Esophagus mucosa (tissue), 1 donor: ENCODE measurements around the gene ZC3H18. TPM values are rescaled to one million over a fixed set of nuclear protein-coding genes. Genes with fewer than 3 reads are reported as not detected.

Experiments used
- ATAC-seq: fragments of 200-7000 bp; cut with Tn5 transposase; one replicate; pipeline ENCODE4 v1.9.1; 2020
- total RNA-seq: library from RNA; stranded (reverse); gene quantifications from one replicate; pipeline ENCODE4 v1.2.4, GENCODE V29; 2023
- donor health status: DM: yes; HTN: yes; CAD: no.

ZC3H18 gene
- total RNA-seq, 1 donor from 2014 or later, result 21.9 TPM

DNA sequence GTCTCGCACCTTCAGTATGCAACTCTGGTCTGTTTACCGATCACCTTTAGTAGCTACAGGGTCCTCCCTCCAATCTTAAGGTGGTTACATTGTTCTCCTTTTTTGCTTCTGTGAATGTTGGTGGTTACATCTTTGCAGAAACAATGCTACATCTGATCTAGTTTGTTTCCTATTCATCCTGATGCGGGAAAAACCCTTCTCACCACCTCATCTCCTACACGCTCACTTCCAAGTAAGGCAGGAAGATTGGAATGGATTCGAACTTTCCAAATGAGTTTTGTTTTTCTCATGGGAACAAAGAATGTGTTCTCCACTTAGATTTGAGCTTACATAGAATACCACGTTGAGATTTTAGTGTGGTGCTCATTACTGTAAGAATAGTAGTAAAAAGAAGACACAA lies 14.5 kb downstream of the ZC3H18 start:
- no peak for ATAC-seq

GRCh38 chr16:88585269-88585668 lies 15.1 kb downstream of the ZC3H18 start:
- ATAC-seq, result no peak

DNA sequence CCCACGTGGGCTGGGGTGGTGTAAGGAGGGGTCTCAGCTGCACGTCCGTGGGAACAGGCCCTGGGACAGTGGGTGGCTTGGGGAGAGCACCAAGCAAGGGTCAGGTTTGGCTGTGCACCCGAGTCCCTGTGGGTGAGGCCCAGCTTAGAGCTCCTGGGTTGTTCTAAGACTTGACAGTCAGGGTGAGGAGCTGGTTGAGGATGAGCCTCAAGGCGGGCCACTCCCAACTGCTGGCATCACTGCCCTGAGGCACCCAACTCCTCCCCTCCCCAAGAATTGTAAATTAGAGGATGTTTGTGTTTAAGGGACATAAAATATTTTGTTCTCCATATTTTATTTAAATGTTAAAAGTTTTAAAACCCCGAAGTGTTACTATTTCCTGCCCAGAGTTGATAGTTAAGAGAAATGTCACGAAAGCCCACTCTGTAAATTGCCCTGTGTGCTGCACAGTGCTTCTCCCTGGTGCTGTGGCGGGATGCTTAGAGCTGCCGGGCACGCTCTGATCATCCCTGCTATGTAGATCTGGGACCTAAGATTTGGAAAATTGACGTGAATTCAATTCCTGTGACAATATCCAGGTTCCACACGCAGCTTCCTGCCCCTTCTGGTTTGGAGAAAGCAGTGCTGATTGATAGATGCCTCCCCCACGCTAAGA lies 15.9 kb downstream of the ZC3H18 start:
- ATAC-seq, result no peak

GRCh38 chr16:88588148-88588547 lies 17.9 kb downstream of the ZC3H18 start:
- ATAC-seq, result no peak

GRCh38 chr16:88588754-88589153 lies 18.6 kb downstream of the ZC3H18 start:
- ATAC-seq, result no peak

GRCh38 chr16:88589441-88589840 lies 19.2 kb downstream of the ZC3H18 start:
- ATAC-seq, result no peak

- no peak for ATAC-seq
Observed at GRCh38 chr16:88591577-88592021, 21.4 kb downstream of the ZC3H18 start.

DNA sequence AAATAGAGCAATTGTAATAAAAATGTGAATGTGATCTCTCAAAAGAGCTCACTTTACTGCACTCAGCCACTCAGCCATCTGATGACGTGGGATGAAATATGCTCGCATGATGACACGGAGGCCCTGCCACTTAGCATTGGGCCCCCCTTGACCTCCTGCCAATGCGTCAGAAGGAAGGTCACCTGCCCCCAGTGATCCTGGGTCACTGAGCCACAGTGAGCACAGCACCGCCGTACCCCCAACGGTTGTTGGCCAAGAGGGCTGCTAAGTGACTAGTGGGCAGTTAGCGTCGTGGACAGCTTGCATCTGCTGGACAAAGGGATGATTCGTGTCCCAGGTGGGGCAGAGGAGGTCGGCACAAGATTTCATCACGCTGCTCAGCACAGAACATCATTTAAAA lies 22.9 kb downstream of the ZC3H18 start:
- ATAC-seq, result no peak

DNA sequence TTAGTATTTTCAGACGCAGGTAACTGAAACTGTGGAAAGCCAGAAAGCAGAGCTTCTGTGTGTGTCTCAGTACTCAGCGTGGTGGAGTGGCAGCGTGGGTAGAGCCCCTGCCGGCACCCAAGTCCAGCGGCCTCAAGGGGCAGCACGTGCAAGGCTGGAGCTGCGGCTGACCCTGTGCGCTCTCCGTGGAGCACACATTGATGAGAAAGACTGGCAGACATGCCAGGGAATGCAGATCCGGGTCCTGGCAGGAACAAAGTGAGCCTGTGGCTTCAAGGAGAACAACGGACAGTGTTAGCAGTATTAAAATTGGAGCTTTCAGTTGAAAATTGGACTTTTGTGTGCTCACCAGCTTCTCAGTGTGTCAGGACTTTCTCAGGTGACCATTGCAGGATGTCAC lies 23.3 kb downstream of the ZC3H18 start:
- ATAC-seq, result no peak

GRCh38 chr16:88593910-88594309 lies 23.7 kb downstream of the ZC3H18 start:
- ATAC-seq, result no peak

DNA sequence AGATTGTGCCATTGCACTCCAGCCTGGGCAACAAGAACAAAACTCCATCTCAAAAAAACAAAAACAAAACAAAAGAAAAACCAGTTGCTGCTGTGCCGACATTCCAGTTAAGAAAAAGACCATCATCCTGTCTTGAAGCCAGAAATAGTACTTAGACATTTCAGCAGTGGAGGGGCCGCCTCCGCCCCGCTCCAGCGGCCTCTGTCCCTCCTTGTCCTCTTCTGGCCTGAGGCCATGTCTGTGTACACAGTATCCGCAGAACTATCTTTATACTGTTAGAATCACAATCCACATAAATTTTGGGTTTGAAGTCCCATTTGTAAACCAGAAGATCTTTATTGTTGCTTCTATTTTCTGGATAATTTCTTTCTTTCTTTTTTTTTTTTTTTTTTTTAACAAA lies 24.9 kb downstream of the ZC3H18 start:
- no peak for ATAC-seq

GRCh38 chr16:88595921-88596320 lies 25.7 kb downstream of the ZC3H18 start:
- ATAC-seq, result no peak

DNA sequence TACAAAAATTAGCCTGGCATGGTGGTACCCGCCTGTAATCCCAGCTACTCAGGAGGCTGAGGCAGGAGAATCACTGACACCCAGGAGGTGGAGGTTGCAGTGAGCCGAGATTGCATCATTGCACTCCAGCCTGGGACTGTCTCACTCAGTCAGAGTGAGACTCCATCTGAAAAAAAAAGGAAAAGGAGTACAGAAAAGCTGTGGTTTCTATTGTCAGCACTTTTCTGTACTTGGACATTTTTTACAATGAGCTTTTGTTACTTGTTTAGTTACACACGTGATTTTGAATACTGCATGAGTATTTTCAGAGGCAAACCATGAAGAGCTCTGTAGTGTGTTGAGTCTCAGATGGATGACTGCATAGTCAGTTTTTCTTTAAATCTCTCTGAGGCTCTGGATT lies 26.3 kb downstream of the ZC3H18 start:
- ATAC-seq, result no peak

DNA sequence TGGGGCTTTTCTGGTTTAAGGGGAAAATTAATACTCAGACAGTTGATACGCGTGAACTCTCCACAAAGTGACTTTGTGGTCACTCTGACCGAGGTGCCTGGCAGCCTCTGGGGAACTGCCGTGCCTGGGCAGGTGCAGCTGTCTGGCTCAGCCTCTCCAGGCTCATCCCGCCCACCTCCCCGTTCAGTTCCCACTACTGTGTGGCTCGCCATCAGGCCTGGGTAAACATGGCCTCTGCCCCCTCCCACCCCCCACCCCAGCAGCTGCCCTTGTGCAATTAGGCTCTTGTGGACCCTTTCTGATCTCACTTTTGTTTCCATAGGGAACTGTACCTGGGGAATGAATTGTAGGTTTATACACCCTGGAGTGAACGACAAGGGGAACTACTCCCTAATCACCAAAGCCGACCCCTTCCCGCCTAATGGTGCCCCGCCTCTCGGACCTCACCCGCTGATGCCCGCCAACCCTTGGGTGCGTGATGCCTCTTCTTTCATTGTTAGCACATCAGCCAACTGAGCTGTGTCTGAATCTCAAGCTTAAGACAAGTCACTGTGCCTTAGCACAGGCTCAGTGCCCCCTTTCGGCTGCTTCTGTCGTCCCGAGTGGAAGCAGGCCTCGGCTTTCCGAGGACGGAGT lies 27.8 kb downstream of the ZC3H18 start:
- no peak for ATAC-seq

- ATAC-seq, result peak; percentile 36
Observed at GRCh38 chr16:88599092-88599733, 29.0 kb downstream of the ZC3H18 start.

DNA sequence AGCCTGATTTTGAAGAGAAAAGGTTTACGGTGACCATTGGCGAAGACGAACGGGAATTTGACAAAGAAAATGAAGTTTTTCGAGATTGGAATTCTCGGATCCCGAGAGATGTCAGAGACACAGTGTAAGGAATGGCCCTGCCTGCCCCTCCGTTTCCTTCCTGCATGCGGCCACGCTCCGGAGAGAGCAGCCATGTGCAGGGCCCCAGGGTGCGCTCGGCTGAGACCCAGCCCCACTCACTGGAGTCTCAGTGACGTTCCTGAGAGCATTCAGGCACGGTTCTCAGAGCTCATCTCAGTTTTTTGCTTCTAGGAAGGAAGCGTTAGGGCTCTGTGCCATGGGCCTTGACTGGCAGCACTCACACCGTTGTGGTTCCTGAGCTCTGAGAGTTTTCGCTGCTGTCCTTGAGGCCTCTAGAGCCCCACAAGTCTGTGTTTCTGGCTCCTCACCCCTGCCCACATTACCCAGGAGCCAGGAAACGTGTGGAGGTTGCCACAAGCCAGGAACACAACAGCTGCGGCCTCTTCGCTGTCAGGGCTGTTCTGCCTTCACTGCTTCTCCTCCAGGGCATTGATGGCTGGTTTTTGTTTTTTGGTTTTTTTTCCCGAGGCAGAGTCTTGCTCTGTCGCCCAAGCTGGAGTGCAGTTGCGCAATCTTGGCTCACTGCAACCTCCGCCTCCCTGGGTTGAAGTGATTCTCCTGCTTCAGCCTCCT lies 29.8 kb downstream of the ZC3H18 start:
- ATAC-seq, result no peak

DNA sequence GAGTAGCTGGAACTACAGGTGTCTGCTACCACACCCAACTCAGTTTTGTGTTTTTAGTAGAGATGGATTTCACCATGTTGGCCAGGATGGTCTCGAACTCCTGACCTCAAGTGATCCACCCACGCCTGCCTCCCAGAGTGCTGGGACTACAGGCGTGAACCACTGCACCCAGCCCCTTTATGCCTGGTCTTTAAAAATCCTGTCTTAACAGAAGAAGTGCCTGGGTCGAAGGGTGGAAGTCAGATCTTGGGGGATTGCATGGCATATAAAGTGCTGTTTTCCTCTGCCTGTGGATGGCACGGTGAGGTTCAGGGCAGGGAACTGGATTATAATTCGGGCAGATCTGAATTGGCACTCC lies 30.3 kb downstream of the ZC3H18 start:
- ATAC-seq, result no peak

- no peak for ATAC-seq
Observed at GRCh38 chr16:88601313-88602036, 31.3 kb downstream of the ZC3H18 start.

GRCh38 chr16:88602091-88602490 lies 31.9 kb downstream of the ZC3H18 start:
- peak; percentile 89 for ATAC-seq

DNA sequence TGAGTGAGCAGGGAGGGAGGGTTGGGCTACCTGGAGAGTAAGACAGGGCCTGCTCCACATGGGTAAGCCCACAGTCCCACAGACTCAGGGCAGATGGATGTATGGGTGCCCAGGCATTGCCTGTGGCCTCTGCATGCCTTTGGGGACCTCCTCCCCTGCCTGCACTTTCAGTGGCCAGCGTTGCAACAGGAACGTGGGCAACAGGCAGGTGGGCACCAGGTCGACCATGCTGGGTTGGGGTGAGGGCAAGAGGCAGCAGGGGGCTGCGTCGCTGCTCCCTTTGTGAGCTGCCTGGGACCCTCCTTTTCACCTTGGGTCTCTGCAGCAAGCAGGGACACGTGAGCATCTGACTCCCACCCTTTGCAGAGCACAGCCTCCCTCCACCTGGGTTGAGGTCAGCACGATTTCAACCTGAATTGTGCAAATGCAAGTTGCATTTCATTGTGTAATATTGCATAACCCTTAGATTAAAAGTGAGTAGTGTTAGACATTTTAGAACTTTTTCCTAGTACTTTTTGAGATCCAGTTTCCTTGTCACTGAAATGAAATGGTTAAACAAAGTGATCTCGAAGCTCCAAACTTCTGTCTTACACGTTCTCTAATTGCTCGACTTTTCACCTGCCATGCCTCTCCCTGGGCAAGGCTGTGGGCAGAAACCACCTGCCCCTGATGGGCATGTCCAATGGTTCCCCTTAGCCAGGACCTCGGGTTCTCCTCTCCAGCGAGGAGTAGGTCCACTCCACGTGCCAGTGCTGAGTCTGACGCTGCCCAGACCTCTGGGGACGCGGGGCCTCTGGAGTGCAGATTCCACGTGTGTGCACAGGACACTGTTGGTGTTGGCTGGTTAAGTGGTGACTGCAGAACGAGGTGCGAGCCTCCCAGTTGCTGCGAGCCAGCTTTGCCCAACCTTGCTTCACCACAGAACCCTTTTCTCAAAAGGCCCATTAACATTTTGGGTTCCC lies 35.3 kb downstream of the ZC3H18 start:
- no peak for ATAC-seq

DNA sequence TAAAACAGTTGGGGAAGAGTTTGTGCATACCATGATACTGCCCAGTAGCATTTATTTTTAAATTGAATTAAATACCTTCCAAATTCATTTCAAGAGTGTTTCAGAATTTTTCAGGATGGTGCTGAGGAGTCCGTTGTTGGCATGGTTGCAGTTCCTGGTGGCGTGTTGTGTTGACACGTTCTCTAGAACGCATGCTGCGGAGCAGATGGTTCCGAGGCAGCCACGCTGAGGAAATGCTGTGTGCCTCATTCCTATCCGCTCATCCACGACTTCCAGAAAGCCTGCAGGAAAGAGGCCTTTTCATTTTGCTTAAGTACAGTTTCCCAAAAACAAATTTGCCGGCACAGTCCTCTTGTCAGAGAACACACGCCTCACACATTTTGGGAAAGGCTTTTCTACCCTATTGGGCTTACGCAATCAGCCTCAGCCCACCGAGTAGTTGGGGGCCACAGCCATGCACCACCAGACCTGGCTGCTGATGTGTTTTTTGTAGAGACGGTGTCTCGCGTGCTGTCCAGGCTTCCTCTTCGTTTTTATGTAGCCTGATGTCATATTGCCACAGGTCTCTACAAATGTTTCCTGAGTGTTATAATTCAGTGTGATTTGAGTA lies 36.0 kb downstream of the ZC3H18 start:
- no peak for ATAC-seq
